NCI-H510A (cell line): ENCODE data around the gene TNRC18.
A peak's percentile ranks its signal among the peaks of the same experiment; 100 is the strongest.

Source experiments
- DNase-seq: peaks from one replicate; lab custom pipeline; 2025; lab: John Stamatoyannopoulos, UW

The TNRC18 gene

DNA sequence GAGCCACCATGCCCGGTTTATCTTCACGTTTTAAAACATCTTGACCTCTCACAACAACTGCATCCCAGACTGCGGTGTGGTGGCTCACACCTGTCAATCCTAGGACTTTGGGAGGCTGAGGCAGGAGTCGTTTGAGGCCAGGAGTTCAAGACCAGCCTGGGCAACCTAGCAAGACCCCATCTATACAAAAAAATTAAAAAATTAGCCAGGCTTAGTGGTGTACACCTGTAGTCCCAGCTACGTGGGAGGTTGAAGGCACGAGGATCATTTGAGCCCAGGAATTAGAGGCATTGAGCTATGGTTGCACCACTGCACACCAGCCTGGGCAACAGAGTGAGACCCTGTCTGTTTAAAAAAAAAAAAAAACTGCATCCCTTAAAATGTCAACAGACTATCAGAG is 20.2 kb downstream of the TNRC18 start:
- DNase-seq = no peak

DNA sequence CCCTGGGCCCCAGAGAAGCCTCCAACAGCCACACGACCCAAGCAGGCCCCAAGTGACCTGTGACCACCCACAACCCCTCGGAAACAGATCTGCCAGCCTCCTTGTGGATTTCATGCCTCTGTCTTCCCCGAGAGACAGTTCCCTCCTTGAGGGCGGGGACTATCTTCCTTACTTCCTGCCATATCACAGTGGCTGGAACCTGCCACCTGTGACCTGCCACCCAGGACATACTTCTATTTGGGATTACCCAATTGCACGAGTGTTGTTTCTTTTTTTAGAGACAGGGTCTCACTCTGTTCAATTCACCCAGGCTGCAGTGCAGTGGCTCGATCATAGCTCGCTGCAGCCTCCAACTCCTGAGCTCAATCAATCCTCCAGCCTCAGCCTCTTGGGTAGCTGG is 25.9 kb downstream of the TNRC18 start:
- DNase-seq = no peak

DNA sequence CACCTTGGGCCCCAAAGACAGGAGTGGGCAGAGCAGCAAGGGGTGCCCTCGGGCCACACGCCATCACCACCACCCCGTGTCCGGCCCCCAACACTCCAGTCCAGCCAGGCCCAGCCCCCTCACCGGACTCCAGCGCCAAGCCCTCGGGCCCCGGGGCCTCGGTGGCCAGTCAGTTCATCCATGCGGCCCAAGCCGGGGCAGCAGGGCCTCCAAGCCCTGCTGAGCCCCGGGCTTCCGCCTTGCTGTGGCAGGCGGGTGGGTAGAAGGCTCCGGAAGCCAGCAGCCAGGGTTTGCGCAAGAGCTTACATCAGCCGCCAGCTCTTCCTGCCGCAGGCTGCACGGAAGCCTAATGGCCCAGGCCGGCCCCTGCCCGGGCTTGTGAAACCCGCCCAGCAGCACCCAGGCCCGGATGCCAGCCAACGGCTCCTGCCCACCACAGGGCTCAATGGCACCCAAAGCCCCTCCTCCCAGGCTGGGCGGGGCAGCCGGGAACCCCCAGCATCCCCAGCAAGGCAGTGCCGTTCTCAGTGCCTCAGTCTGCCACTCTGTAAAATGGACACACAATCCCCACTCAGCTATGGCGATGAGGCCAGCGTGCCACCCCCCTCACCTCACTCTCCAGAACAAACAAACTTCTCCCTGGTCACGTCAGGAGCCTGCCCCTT is 26.5 kb downstream of the TNRC18 start:
- peak; percentile 92 for DNase-seq

DNA sequence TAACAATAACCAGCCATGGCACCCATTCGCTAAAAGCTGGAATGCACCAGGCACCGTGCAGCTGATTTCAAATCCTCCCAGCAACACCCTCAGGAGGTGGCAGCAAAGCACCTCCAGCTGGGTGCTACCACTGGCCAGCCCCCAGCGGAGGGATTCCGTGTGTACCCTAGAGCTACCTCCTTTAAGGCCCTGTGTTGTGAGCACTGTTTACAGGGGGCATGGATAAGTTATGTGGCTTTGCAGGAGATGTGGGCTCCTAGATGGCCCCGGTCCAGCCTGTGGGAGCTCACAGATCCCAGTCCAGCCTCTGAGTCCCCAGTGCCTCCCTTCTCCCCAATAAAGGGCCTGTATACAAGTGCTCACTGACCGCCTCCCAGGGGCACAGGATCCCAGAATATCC is 27.1 kb downstream of the TNRC18 start:
- peak; percentile 38 for DNase-seq

DNA sequence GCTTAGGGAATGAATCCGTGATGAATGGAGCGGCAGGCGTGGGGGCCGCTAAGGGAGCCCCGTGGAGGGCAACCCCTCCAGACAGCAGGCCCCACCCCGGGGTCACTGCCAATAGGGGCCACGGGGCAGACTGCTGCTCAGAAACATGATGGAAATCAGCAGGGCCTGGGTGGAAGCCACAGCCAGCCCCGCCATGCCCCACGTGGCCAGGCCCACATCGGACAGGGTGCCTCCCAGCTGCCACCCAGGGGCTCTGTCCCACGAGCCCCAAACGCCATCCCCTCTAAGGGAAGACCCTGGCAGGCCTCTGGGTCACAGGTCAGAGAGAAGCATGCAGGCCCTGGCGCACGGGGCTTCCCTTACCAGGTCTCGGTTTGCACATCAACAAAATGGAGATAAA is 28.4 kb downstream of the TNRC18 start:
- no peak for DNase-seq

- DNase-seq = no peak
Measured at GRCh38 chr7:5394264-5395105, 29.1 kb downstream of the TNRC18 start.

DNA sequence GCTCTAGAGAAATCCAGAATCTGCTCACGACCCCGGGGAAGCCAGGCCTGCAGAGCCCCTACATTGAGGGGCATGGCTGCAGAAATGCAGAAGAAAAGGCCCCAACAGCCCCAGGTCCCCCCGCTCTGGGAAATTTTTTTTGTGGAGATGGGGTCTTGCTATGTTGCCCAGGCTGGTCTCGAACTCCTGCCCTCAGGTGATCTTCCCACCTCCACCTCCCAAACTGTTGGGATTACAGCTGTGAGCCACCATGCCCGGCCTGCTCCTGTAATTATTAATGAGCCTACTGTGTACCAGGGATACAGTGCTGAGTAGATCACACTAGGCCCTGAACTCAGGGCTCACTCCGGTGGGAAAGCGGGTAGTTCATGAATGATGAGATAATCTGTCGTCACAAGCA is 29.9 kb downstream of the TNRC18 start:
- no peak for DNase-seq

DNA sequence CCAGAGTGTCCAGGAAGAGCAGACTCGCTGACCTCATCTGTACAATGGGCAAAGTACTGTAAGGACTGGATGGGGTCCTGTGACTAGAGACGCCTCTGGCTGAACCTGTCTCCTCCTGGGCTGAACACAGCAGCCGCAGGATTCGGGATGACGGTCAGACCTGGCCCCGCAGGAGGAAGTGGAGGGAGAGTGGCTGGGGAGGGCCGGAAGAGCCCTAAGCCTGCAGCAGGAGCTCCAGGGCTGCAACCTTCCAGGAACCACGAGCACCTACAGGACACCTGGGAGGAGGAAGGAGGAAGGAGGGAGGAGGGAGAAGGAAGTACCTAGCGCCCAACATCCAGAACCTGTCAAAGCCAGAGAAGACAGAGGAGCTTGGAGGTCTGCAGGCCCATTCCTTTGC is 30.3 kb downstream of the TNRC18 start:
- DNase-seq = no peak

- no peak for DNase-seq
Measured at GRCh38 chr7:5390918-5391317, 32.7 kb downstream of the TNRC18 start.

GRCh38 chr7:5388905-5389433 is 34.7 kb downstream of the TNRC18 start:
- no peak for DNase-seq

- no peak for DNase-seq
Measured at GRCh38 chr7:5388273-5388901, 35.2 kb downstream of the TNRC18 start.

DNA sequence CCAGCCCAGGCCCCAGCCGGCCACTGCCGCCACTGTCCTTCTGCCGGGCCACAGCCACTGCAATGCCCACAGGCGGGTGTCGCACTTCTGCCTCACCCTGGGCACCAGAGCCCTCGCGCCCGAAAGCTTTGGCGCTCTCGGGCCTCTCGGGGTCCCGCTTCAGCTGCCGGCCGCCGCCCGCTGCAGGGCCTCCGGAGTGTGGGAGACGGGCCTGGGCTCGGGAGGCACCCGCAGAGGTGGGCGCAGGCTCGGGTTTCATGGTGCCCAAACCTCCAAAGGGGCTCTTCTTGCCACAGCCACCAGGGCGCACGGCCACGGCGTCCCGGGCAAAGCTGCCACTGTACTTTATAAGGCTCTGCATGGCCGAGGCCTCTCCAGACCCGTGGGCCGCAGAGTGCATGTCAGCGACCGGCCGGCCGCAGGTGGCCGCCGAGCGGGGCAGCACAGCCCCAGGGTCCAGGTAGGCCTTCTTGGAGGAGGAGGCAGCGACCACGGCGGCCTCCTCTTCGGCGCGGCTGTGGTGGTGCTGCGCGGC is 35.9 kb downstream of the TNRC18 start:
- DNase-seq = no peak

- DNase-seq = no peak
Measured at GRCh38 chr7:5384618-5385017, 39.0 kb downstream of the TNRC18 start.

DNA sequence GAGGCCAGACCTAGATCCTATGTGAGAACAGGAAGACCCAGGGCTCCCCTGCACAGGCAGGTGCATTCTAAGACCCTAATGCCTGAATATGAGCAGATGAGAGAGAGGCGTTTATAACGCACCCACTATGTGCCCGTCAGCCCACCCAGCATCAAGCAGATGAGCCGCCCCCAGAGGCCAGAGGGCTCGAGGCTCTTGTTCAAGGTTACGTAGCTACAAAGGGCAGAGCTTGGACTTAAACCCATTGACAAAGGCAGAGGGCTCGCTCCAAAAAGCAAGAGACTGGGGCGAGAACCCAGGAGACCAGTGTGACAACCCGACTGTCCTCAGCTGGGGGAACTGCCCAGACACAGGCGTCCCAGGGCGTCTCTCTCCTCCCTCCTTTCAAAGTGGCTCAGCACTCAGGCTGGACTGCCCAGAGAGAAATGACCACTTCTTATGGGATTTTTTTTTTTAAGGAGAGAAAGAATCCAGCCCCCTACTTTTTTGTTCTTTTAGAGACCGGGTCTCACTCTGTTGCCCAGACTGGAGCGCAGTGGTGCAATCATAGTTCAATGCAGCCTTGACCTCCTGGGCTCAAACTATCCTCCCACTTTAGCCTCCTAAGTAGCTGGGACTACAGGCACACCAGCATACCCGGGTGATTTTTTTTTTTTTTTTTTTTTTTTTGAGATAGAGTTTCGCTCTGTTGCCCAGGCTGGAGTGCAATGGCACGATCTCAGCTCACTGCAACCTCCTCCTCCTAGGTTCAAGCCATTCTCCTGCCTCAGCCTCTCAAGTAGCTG is 40.1 kb downstream of the TNRC18 start:
- DNase-seq = no peak

DNA sequence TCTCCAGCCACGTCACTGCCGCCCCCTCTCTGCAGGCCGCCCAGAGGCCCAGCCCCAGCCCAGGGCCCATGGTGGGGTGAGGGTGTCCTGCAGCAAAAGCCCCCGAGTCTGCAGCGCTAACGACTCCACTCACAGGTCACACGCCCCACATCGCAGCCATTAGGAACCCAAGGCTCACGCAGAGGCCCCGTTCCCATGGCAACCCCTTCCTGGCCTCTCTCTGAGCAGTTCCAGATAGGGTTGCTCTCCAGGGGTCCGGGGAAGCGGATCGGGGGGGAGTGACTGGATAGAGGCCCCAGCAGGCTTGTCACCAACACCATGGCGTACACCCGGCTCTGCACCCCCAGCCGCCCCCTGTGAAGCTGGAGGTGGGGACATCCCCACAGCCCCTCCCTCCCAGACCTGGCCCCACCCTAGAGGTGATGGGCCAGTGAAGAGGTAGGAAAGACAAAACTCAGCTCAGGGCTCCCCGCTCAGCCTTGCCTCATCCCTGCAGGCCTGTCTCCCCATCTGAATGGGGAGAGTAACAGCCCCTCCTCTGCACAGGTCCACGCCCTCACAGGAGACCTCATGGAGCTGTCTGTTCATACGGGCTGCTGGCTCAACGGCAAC is 41.2 kb downstream of the TNRC18 start:
- no peak for DNase-seq

DNA sequence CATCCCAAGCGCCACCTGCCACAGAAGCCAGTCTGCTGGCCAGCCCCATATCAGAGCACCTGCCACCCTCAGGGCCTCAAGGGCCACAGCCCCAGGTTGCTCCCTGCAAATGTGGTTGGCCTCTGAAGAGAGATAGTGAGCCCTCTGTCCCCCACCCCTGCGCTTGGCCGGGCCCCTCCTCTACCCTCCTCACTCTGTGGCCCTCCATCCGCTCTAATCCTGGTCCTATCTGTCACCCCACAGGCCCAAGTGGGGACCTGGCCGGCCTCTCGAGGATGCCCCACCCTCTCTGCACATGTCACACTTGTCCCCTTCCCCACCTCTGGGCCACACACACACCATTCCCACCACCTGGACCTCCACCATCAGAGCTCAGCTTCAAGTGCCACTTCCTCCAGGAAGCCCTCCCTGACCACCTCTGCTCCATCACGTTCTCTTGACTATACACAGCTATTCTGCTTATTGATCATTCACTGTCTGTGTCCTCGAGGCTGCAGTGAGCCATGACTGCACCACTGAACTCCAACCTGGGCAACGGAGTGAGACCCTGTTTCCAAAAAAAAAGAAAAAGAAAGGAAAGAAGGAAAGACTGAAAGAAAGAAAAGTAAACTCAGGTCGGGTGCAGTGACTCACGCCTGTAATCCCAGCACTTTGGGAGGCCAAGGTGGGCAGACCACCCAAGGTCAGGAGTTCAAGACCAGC is 42.4 kb downstream of the TNRC18 start:
- no peak for DNase-seq

GRCh38 chr7:5380350-5381070 is 43.1 kb downstream of the TNRC18 start:
- DNase-seq = no peak

- no peak for DNase-seq
Measured at GRCh38 chr7:5379546-5379945, 44.1 kb downstream of the TNRC18 start.

- DNase-seq = no peak
Measured at GRCh38 chr7:5377816-5378215, 45.8 kb downstream of the TNRC18 start.

- no peak for DNase-seq
Measured at GRCh38 chr7:5377279-5377678, 46.4 kb downstream of the TNRC18 start.
